Spinal cord (tissue), 10 donors: ENCODE data around the gene TMEM63A. TPM values are rescaled to one million over a fixed set of nuclear protein-coding genes. Genes with fewer than 3 reads are reported as not detected.
"Not testable (repeated sequence)": the region's sequence is repeated elsewhere in the genome, so short reads cannot be mapped to it uniquely, and the experiment has no call there.

ENCODE experiments used
- DNase-seq, 6 donors: peaks; one replicate each; pipeline versions ENCODE4 v3.0.0 to v3.0.0-alpha.2; 2013 to 2015; ENCODE audit warnings: low spot score in 6 of 6, low read depth in 4 of 6
- H3K27ac ChIP-seq: one replicate; pipeline ENCODE4 v1.5.1; 2013; ENCODE audit warnings: low read depth, low read length, control low read depth
- H3K27me3 ChIP-seq: one replicate; pipeline ENCODE4 v1.6.1; 2013; ENCODE audit warnings: low read length; ENCODE audit not compliant: control insufficient read depth, insufficient read depth
- H3K36me3 ChIP-seq: one replicate; pipeline ENCODE4 v1.6.1; 2013; ENCODE audit warnings: low read length; ENCODE audit not compliant: control insufficient read depth, insufficient read depth
- H3K4me1 ChIP-seq: one replicate; pipeline ENCODE4 v1.6.1; 2013; ENCODE audit warnings: low read length; ENCODE audit not compliant: control insufficient read depth, insufficient read depth
- H3K4me3 ChIP-seq: one replicate; pipeline ENCODE4 v1.5.1; 2013; ENCODE audit warnings: low read depth, low read length, control low read depth
- H3K9me3 ChIP-seq: one replicate; pipeline ENCODE4 v1.6.1; 2013; ENCODE audit warnings: low read length; ENCODE audit not compliant: control insufficient read depth, insufficient read depth
- WGBS: methylation state at CpG from one replicate; pipeline ENCODE4 v1.1.5; 2013; ENCODE audit warnings: missing lambda C conversion rate; ENCODE audit not compliant: insufficient coverage; 5-methylcytosine and 5-hydroxymethylcytosine counted together
- polyA plus RNA-seq, 2 donors: library from polyadenylated mRNA; unstranded; fragments of 120-200 nt; gene quantifications; one replicate each; pipeline ENCODE4 v1.2.1, GENCODE V29; 2013; ENCODE audit not compliant: insufficient read length in 2 of 2
- total RNA-seq, 2 donors: library from RNA; depleted of rRNA in 1 of 2; stranded (reverse); fragments of 120-200 nt in 1 of 2; fragments of >200 nt in 1 of 2; gene quantifications; one replicate each; pipeline versions ENCODE4 v1.2.3 to v1.2.4, GENCODE V29; 2013 to 2014
- donor health status: healthy.

The TMEM63A gene
- total and polyA plus RNA-seq, 4 donors, result 40.3 to 97.8 (median 73.3) TPM

- DNase-seq, result no peak
- H3K27ac ChIP-seq, result no peak overlapping the region
- H3K27me3 ChIP-seq, result no peaks in the 10 kb centered on the region
- H3K36me3 ChIP-seq, result peaks cover 2% of the 10 kb centered on the region
- H3K9me3 ChIP-seq, result no peaks in the 10 kb centered on the region
- WGBS, result 80% methylated on average over 4 of the region's 5 CpGs
- no peak overlapping the region for H3K4me3 ChIP-seq
- peaks cover 32% of the 10 kb centered on the region for H3K4me1 ChIP-seq
These were observed 74.0 kb downstream of the TMEM63A start for GRCh38 chr1:225808136-225808535.

- not testable (repeated sequence) for H3K4me3 ChIP-seq, H3K36me3 ChIP-seq, H3K27ac ChIP-seq, H3K9me3 ChIP-seq, DNase-seq, H3K27me3 ChIP-seq
- WGBS, result 100% methylated on average over 1 of the region's 3 CpGs
- H3K4me1 ChIP-seq, result peaks cover 18% of the 10 kb centered on the region
These were observed 75.4 kb downstream of the TMEM63A start for GRCh38 chr1:225806736-225807135.

GRCh38 chr1:225806249-225806648 is 75.9 kb downstream of the TMEM63A start:
- Histone ChIP-seq H3K27ac (no peak overlapping the region), H3K9me3 (no peaks in the 10 kb centered on the region), H3K4me3 (no peak overlapping the region), H3K27me3 (no peaks in the 10 kb centered on the region), H3K36me3 (peaks cover 4% of the 10 kb centered on the region), H3K4me1 (peaks cover 13% of the 10 kb centered on the region)
- DNase-seq, result no peak
- no CpG with 5 or more reads among the region's 1 CpG for WGBS

- 94% methylated on average over 4 of the region's 7 CpGs for WGBS
- not testable (repeated sequence) for H3K36me3 ChIP-seq, H3K27me3 ChIP-seq, H3K4me1 ChIP-seq, DNase-seq, H3K27ac ChIP-seq, H3K4me3 ChIP-seq, H3K9me3 ChIP-seq
These were observed 81.0 kb downstream of the TMEM63A start for GRCh38 chr1:225801146-225801545.

- not testable (repeated sequence) for H3K27me3 ChIP-seq
- 97% methylated on average over 14 of the region's 18 CpGs for WGBS
These were observed 86.1 kb downstream of the TMEM63A start for GRCh38 chr1:225796097-225796496.

More at GRCh38 chr1:225796097-225796496, 86.1 kb downstream of the TMEM63A start:
- H3K27ac ChIP-seq, DNase-seq, H3K9me3 ChIP-seq, H3K4me1 ChIP-seq, H3K4me3 ChIP-seq: not testable (repeated sequence)
- H3K36me3 ChIP-seq, result peaks cover 12% of the 10 kb centered on the region

Other genes with a start within 250 kb of the TMEM63A start
- gene ENAH, start 229.3 kb downstream of the TMEM63A start, total RNA-seq, result 10 to 100 TPM; 78.8 to 91.4 TPM
- gene ENAH, start 229.3 kb downstream of the TMEM63A start, polyA plus RNA-seq, result 100 to 1,000 TPM in 1 of 2 donors, 10 to 100 TPM in 1; 86.4 to 129 TPM
- 100 to 1,000 TPM; 275 to 374 TPM for gene SRP9, start 104.6 kb downstream of the TMEM63A start, total RNA-seq
- gene SRP9, start 104.6 kb downstream of the TMEM63A start, polyA plus RNA-seq, result 100 to 1,000 TPM; 349 to 427 TPM
- 10 to 100 TPM; 36.4 to 95.4 TPM for gene EPHX1, start 72.3 kb downstream of the TMEM63A start, total RNA-seq
- gene EPHX1, start 72.3 kb downstream of the TMEM63A start, polyA plus RNA-seq, result 10 to 100 TPM; 48.5 to 72.8 TPM
- gene LEFTY1, start 6.8 kb upstream of the TMEM63A start, total RNA-seq, result under 1 TPM; 0.77 to 0.79 TPM
- 1 to 10 TPM; 2.5 to 2.7 TPM for gene LEFTY1, start 6.8 kb upstream of the TMEM63A start, polyA plus RNA-seq
- 10 to 100 TPM; 22.1 to 45.4 TPM for gene PYCR2, start 41.9 kb upstream of the TMEM63A start, total RNA-seq
- 10 to 100 TPM; 58.3 to 61.9 TPM for gene PYCR2, start 41.9 kb upstream of the TMEM63A start, polyA plus RNA-seq
- under 1 TPM; 0.40 to 0.44 TPM for gene LEFTY2, start 58.8 kb upstream of the TMEM63A start, total RNA-seq
- under 1 TPM; 0.25 to 0.56 TPM for gene LEFTY2, start 58.8 kb upstream of the TMEM63A start, polyA plus RNA-seq
- gene SDE2, start 117.0 kb upstream of the TMEM63A start, total RNA-seq, result 10 to 100 TPM; 20.6 to 44.2 TPM
- 10 to 100 TPM; 15.4 to 15.5 TPM for gene SDE2, start 117.0 kb upstream of the TMEM63A start, polyA plus RNA-seq
- gene H3-3A, start 180.3 kb upstream of the TMEM63A start, total RNA-seq, result 100 to 1,000 TPM; 314 to 497 TPM
- 100 to 1,000 TPM; 779 to 959 TPM for gene H3-3A, start 180.3 kb upstream of the TMEM63A start, polyA plus RNA-seq